LoVo (cell line): ENCODE measurements around the gene DSC2.

Experiments
- DNase-seq: peaks from one replicate; pipeline ENCODE4 v3.0.0-alpha.2; 2016; ENCODE audit warnings: low spot score

The DSC2 gene

DNA sequence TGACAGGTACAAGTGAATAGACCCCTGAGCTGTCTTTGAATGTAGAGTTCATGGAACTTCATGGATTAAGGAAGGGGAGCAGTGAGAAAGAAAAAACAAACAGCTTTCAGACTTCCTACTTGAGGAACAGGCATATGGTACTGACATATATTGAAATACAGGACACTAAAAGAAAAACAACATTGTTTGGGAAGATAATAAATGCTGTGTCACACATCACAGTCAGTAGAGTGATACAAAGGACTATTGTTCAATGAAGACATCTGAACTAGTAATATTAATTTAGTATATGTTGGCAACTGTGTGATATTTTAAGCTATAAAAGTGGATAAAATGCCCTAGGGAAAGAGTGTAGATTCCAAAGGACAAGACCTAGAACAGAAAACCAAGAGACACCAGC is 3.3 kb downstream of the DSC2 start:
- DNase-seq, result peak; percentile 56

DNA sequence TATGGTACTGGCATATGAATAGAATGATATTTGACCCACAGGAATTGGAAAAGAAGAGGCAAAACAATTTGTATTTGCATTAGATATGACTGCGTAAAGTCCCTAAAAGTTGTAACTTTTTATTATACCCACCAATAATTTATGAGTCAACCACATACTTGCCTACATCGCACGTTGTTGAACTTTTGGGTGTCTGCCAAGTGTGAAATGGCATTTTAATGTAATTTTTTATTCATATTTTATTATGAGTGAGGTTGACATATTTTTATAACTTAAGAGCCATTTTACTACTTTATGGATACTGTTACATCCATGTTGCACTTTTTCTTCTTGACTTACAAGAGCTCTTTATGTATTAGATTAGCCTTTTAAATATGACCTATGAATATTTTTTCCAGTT is 4.6 kb downstream of the DSC2 start:
- DNase-seq, result peak; percentile 70

DNA sequence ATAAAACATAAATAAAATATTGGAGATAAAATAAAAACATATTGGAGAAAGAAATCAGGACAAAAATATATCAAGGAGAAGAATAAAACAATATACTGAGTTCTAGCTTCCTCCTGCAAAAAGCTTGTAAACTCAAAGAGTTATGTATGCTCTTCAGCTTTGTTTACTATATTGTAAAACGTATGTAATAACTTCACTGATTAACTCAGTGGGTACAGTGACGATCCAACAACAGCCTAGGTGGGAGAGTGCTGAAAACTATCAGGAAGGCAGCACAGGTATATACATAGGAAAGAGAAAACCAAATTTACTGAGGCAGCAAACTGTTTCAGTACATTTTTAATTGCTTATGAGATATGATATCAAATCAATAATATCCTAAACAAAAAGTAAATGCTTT is 8.3 kb downstream of the DSC2 start:
- no peak for DNase-seq

DNA sequence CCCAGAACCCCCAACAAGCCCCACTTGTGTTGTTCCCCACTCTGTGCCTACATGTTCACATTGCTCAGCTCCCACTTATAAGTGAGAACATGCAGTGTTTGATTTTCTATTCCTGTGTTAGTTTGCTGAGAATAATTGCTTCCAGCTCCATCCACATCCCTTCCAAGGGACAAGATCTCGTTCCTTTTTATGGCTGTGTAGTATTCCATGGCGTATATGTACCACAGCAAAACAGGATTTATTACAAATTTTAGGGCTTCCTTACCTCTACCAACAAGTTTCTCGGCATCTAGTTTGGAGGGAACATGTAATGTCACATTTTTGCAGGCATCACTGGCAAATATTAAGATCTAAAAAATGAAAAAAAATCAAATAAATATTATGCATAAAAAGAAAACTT is 8.9 kb downstream of the DSC2 start:
- no peak for DNase-seq

DNA sequence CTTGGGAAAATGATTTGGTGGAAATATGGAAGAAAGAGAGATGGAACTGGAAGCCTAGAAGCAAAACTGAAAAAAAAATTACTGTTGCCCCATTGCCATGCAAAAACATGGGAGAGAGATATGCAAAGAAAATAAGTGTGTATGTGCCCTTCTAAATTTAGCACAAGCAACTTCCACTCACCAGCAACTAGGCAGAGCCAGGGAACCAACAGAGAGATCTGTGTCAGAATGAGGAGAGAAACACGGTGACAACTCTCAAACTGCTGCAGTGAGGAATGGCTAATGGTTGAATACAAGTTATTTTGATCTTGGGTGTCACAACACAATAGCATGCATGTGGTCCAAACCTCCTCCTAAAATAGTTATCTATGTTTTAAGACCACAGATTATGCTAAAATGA is 10.9 kb downstream of the DSC2 start:
- DNase-seq, result no peak

DNA sequence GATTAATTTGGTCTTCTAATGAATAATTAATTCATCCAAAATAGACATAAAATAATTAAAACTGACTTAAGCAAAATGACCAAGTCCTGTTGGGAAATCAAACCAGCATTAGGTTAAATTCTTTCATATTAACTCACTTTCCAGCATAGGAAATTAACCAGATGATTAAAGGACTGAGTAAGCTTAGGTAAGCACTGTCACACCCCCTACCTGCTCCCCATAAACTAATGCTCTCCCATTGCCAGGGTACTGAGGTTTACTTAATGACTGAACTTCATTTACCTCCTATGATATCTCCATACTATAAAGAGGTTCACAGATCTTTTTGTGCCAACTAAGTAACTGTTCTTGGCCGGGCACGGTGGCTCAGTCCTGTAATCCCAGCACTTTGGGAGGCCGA is 13.7 kb downstream of the DSC2 start:
- DNase-seq, result no peak

DNA sequence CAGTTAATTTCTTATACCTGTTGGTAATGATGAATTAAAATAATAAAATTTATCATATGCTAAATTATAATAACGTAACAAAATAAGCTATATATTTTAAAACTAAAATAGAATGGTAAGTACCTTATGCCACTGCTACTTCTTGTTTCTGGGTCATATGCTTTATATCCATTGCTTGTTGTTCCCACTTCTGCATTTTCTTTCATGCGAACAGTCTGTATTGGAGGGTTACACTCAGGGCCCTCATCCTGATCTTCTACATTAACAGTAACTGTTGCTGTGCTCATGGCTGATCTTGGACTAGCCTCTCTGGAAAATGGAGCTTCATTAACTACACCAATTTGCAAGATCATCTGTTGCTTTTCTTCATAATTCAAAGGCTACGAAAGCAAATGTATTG is 22.2 kb downstream of the DSC2 start:
- DNase-seq, result no peak

DNA sequence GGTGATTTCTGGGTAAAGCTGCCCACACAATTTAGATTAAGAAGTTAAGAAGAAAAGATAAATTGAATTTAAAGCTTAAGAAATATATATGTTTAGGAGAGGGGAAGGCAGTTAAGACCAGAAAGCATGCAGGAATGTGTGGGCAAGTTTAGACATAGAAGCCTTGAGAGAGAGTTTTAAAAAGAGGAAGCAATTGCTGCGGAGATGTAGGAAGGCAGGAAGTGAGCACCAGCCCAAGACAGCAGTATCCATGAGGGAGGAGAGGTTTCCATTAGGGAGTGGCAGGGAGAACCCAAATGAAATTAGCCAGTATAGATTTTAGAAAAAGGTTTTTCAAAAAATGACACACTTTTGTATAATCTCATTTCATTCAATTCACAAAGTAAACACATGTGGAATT is 24.3 kb downstream of the DSC2 start:
- no peak for DNase-seq

DNA sequence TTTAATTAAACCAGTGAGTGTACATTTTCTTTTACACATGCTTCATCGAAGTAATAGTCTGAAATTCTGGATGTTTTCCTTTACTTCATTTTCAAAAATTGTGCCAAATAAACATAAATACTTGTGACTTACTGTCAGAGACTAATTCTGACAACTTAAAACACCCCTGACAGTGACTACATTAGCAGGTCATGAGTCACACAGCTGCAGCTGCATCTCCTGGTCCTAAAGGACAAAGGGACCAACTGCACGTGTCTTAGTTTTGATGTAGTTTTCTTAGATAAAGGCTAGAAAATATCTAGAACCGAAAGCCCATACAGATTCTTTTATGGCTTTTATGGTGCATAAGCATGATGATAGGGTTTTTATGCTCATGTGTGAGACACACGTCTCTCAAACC is 30.0 kb downstream of the DSC2 start:
- DNase-seq, result no peak

DNA sequence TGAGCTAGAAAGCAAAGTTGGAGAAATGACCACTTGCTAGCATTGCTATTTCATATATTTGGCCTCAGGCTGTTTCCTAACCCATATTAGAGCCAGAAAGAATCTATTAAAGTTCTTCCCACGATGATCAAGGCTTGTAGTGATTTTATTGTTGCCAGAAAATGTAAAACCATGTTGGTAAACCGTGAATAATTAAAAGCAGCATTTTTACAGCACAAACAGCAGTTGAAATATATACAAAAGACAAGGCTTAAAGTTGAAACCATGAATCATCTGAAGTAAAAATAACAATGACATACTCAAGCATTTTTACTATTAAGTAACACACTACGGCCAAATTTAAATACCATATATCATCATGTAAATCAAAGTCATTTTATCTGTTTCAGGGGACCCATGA is 32.0 kb downstream of the DSC2 start:
- no peak for DNase-seq

DNA sequence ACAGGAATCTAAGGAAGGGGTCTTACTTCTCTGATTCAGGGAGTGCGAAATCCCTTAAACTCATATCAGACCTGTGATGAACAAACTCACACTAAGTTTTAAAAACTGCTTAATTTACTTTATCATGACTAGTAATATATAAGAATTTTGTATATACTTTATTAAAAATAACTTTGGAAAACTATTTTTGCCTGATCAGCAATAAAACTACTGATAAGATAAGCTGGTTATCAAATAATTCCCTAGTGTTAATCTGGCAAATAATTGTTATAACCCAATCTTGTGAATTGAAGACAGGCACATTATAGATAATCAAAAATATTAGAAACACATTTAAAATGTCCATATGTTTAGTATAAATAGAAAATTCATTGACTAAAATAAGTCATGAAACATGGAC is 36.0 kb downstream of the DSC2 start:
- DNase-seq, result no peak

DNA sequence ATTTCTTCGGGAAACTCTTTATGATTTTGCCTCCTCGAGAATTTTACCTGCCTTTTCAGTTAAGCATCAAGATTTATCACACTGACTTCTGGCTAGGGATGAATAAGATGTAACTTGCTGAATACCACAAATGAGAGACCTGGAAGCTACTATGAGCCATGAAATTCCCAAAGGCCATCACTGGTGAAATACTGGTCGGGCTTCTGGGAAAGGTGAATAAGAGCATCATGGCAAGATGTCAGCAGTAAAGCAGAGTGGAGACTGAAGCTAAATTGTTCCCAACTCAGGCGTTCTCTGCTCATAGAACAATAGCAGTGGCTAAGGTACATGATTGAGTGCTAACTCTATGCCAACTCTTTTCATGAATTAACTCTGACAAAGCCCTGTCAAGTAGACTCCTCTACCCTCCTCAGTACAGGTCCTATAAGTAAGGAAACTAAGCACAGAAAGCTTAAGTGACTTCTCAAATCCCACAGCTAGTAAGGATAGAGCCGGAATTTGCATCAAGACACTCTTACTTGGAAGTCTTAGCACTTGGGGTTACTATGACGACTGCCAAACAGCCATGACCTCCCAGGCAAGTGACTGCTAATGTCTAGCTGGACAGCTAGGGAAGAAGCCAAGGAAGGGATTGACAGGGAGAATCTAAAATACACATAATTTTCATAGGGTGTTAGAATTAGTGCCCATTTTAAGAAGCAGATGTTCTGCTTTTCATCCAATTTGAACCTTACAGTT is 37.0 kb downstream of the DSC2 start:
- DNase-seq, result no peak

DNA sequence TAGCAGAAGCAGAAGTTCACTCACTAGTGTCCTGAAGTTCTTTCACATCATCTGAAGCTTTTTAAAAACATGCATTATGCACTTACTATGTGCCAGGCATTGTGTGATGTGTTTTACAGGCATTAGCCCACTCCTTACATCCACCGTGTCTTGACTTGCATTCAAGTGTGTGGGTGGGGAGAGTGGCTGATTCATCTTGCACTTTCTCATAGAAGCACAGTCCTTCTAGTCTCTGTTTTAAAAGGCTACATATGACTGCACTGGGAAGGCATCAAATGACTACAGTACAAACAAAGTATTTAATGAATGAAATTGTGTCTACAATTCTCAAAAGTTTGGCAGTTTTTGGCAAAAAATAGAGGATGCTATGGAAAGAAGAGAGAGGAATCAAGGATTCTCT is 38.1 kb downstream of the DSC2 start:
- DNase-seq, result no peak

DNA sequence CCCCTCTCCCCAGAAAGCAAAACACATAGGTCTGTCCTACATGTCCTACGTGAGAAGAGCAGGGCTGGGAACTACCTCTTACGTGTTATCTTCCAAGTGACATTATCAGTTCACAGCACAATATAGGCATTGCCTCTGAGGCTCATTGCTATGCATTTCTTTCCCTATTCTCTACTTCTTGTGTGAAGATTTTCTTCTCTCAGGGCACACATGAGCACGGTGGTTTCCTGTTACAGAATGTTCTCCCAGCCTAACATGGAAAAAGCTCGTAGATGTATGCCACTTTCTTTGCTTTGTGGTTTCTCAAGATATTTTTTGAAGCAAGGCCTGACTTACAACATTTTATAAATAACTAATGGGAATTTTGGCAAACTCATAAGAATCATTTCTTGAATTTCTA is 40.3 kb downstream of the DSC2 start:
- DNase-seq, result no peak

DNA sequence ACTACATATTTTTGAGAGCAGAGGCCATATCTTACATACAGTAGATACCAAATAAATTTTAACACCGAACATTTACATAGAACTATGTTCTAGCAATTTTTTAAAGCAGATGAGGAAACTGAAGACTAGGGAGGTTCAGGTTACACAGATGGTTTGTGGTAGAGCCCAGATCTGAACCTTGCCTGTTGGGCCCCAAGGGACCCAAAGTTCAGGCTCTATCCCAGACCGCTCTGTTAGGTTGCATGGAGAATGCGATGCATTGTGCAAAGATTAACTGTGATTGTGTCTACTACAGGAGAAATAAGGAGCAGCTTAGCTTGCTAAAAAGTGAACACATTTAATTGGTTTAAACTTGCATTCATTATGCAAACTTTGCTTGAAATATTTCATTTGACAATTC is 43.3 kb downstream of the DSC2 start:
- DNase-seq, result no peak

DNA sequence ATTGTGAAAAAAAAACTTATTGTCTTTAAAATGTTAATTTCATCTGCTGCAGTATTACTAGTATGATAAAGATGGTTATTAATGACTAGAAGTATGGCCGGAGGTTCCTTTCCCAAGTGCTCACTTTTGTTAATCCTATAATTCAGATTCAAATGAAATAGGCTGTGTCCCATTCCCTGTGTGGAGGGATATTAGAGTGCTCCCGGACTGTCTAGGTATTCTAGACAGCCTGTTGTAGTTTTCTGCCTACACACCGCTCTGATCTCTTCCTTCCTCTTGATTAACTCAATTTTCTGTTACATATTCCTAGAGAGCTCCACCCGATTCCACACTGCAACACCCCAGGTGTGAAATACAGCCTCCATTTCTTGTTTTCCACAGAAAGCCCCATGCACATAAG is 44.3 kb downstream of the DSC2 start:
- DNase-seq, result no peak

DNA sequence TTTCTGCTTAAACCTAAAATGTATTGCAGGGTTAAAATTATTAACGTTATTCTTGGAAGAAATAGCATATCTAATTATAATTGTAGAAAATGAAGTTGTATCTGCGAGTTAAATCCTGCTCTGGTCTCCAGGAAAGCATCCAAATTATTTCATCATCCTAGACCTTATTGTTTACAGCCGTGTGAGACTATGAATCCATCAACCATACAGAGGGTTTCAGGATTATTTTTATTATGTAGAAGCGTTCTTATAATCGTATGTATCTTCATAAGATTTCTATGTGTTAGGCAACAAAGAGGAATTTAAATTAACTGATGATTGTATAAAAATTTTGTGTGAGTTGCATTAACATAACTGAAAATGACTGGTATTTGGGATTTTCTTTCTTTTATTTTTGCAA is 45.2 kb downstream of the DSC2 start:
- DNase-seq, result no peak

DNA sequence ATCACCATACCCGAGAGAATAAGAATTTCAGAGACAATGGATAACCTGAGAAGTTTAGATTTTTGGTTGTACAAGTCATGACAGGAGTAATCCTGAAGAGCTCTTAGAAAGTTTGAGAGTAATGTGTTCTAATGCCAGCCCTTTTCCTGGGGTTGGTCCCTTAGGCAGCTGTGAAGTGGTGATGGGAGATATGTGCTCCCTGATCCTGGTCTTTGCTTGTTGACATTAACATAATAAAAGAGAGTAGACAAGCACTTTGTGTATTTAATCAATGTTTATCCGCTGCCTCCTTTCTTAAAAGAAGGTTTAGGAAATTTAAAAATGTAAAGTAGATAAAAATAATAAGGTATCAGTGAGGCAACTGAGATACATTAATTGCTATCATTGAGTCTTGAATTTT is 45.9 kb downstream of the DSC2 start:
- no peak for DNase-seq

DNA sequence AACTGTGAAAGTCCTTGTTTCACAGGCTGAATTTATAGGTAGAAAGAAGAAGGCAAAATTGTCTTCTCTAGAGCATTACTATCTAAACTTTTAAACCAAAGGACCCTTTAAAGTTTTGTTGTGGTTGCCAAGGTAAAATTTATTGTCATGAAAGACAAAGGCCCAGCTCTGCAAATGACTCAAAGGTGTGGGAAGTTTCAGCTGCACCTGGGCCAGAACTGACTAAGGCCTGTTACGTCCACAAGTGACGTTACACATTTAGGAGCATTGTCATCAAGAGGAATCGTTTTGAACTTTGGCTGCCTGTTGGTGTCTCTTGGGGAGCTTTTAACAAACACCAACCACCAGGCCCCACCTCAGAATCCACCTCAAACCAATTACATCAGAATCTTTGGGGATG is 51.6 kb downstream of the DSC2 start:
- no peak for DNase-seq

DNA sequence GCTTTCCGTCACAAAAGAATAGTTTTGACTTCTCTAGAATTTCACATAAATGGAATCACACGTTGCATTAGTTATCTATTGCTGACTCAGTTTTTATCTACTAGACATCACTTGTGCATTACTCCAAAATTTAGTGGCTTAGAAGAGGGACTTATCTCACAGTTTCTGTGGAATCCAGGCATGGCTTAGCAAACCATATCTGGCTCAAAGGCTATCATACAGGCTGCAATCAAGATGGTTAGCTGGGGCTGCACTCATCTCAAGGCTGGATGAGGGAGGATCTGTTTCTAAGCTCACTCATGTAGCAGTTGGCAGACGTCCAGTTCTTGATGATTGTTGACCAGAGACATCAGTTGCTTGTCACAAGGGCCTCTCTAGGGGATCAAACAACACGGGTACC is 53.0 kb downstream of the DSC2 start:
- DNase-seq, result no peak

DNA sequence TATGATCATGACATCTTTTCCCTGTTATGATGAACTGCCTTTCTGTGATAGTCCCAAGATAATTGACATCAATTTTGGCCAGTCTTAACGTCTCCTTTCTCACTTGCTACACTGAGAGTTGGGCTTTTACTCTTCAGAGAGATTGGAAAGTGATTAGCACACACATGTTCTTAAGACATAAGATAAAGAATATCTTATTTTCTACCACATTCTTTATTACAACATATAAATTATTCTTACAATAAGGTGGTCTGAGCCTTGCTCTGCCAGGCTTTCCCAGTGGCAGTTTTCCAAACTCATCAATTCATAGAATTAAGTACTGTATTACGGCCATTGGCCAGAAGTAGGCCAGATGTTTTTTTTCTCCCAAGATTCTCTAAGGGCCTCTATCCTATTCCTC is 54.0 kb downstream of the DSC2 start:
- DNase-seq, result no peak

DNA sequence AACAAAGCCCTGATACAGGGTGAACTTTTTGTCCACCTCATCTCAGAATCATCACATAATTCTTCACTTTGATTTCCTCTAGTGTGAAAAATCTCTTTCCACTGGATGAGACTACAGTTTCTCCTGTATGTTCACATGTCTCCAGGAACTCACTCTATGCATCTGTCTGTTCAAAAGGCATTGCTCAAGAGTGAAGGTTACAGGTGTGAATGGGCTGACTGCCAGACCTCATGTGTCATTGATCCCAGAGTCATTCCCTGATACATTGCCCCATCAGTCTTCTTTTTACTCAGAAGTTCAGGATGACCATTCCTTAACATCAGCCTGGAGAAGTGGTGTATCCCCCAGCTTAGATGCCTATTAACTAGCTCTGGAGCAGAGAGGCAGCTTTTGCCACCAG is 55.3 kb downstream of the DSC2 start:
- DNase-seq, result no peak

DNA sequence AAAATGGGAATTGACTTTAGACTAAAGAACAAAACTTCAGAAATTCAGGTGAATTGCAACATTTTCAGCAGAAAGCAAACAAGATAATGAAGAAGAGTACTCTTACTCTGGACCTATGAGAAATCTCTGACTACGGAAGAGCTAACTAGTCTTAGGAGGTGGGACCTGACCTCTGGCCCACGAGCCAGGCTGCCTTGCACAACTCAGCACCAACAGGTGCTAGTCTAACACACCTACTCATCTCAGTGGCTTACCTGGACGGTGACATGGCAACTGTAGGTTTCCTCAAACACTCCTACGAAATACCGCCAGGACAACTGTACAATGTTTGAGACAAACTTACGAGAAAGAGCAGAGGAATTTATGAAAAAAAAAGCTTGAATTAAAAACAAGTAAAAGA is 56.6 kb downstream of the DSC2 start:
- DNase-seq, result no peak

DNA sequence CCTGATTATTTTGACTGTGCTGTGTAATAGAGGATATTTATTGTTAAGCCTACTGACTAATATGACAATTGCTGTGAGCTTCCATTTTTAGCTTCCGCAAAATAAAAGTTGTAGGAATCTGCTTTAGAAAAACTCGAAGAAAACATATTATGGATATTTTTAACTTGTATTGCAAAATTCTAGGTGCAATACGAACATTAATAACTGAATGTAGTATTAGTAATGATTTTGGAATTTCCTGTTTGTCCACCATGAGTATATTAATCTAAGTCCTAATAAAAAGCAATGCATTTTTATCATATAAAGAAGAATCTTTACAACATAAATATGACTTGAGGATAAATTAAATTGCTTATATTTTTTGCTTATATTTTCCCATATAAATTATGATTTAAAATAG is 57.3 kb downstream of the DSC2 start:
- no peak for DNase-seq

DNA sequence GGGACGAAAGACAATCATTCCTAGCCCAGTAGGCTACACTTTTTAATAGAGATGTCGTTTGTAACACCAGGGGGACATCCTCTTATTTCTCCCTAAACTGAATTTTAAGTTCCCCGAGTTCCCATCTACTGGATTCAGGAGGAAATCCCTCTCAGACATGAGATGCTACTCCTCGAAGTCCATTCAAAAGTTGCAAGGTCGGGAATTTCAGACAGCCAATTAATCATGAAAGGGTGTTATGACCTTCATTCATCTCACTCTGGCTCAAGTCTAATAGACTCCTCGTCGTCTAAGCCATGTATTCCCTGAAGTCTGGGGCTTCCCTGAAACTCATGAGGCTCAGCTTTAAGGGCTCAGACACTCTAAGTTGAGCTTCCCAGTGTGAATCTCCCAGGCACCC is 58.5 kb downstream of the DSC2 start:
- no peak for DNase-seq
